Effector memory CD8-positive, alpha-beta T cell (primary cell): ENCODE measurements around the gene STX11.
"Not testable (repeated sequence)": the region's sequence is repeated elsewhere in the genome, so short reads cannot be mapped to it uniquely, and the experiment has no call there.

Experiments
- ATAC-seq: fragments of 150-1000 bp; cut with Tn5 transposase; replicated peaks from 2 replicates; pipeline ENCODE4 v1.10.0; 2021; ENCODE audit warnings: mild to moderate bottlenecking, moderate library complexity
- DNase-seq, 3 experiments: peaks; one replicate each; pipeline ENCODE4 v3.0.0; 2021
- H3K27ac Mint-ChIP-seq, 2 donors: one replicate each; pipeline ENCODE4 v1.8.0; 2022; ENCODE audit warnings: mild to moderate bottlenecking in 2 of 2, mixed read lengths in 2 of 2, moderate library complexity in 2 of 2
- H3K27me3 Mint-ChIP-seq, 2 donors: one replicate each; pipeline ENCODE4 v1.8.0; 2022; ENCODE audit warnings: mixed read lengths in 2 of 2
- H3K36me3 Mint-ChIP-seq: one replicate; pipeline ENCODE4 v1.8.0; 2022; ENCODE audit warnings: mild to moderate bottlenecking, moderate library complexity, mixed read lengths; ENCODE audit not compliant: insufficient read depth
- H3K4me1 Mint-ChIP-seq, 2 donors: one replicate each; pipeline ENCODE4 v1.8.0; 2022; ENCODE audit warnings: low read depth in 2 of 2, mixed read lengths in 2 of 2
- H3K4me3 Mint-ChIP-seq, 2 donors: one replicate each; pipeline ENCODE4 v1.8.0; 2022; ENCODE audit warnings: mild to moderate bottlenecking in 2 of 2, mixed read lengths in 2 of 2, moderate library complexity in 2 of 2
- H3K9me3 Mint-ChIP-seq, 2 donors: one replicate each; pipeline ENCODE4 v1.8.0; 2022; ENCODE audit warnings: mixed read lengths in 2 of 2

STX11 gene

DNA sequence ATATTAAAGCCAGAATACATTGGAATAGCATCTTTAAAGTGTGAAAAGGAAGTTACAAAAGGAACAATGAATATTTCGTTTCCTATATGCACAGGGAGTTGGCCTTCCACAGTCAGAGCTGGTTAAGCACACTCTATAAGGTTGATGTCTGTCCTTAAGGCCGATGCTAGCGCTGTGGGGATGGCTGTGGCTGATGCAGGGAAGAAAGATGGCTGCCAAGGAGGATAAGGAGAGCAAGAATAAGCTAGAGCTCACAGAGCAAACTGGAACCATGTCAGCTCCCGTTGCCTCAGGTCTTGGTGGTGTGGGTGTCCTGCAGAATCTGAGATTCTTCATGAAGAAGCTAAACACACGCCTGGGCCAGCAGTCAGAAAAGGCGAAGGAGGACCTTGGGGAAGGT is 20.8 kb upstream of the STX11 start:
- H3K27ac Mint-ChIP-seq, result no peak overlapping the region
- no peak for ATAC-seq

DNA sequence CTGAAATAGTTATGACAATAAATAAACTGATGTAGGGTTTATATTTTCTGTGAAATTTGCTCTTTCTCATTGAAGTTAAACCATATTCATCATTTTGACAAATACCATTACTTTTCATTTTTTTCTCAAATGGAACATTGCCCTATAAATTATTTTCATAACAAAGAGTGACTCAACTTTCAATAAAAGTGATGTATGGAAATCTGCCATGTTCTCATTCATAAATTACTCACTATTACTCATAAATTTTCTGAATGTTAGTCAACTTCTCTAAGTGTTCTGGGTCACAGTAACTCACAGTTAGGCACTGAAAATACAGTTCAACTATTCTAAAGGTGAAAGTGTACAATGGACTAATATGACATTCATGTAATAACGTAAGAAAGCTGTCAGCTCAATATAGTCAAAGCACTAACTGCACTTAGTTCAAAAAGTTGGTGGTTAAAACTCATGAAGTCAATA is 19.0 kb upstream of the STX11 start:
- no peak for ATAC-seq

More for the DNA sequence above, 20.8 kb upstream of the STX11 start:
- Mint-ChIP-seq H3K27me3 (peaks cover 8 to 14% of the 10 kb centered on the region in 2 donors), H3K36me3 (no peaks in the 10 kb centered on the region), H3K9me3 (no peaks in the 10 kb centered on the region), H3K4me1 (peaks cover 0 to 9% of the 10 kb centered on the region in 2 donors), H3K4me3 (no peak overlapping the region)
- no peak for DNase-seq

GRCh38 chr6:144132167-144132690 is 18.1 kb upstream of the STX11 start:
- not testable (repeated sequence) for H3K4me3 Mint-ChIP-seq, H3K27ac Mint-ChIP-seq, H3K36me3 Mint-ChIP-seq, ATAC-seq, H3K4me1 Mint-ChIP-seq, DNase-seq, H3K9me3 Mint-ChIP-seq
- H3K27me3 Mint-ChIP-seq, result peaks cover 8 to 14% of the 10 kb centered on the region in 2 donors

More for the DNA sequence above, 19.0 kb upstream of the STX11 start:
- no peak for DNase-seq
- Mint-ChIP-seq H3K4me1 (peaks cover 0 to 9% of the 10 kb centered on the region in 2 donors), H3K27me3 (peaks cover 8 to 14% of the 10 kb centered on the region in 2 donors), H3K9me3 (no peaks in the 10 kb centered on the region), H3K4me3 (no peak overlapping the region), H3K36me3 (no peaks in the 10 kb centered on the region), H3K27ac (no peak overlapping the region)

DNA sequence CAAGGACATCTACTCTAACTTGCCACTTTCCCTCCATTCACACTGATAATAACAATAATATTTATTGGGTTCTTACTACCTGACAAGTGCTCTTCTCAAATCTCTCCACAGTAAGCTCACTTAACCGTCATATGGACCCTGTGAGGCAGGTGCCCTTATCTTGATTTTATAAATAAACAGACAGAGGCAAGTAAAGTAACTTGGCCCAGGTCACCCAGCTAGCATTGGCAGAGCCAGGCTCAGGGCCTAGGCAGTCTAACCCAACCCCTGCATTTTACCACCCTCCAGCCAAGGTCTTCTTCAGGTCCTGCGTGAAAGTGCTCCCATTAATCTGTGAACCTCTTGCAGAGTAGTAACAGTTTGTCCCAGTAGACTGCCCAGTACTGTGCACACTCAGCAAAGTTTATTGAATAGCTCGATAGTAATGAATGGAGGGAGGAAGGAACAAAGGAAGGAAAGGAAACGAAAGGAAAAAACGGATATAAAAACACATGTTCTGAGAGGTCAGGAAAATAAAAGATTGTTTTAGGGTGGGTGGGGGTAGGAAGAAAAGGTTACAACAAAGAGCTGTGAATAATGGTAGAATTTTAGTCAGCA is 17.0 kb upstream of the STX11 start:
- ATAC-seq, result no peak
- Mint-ChIP-seq H3K9me3 (no peaks in the 10 kb centered on the region), H3K4me3 (no peak overlapping the region), H3K27me3 (peaks cover 8 to 13% of the 10 kb centered on the region in 2 donors), H3K4me1 (peaks cover 0 to 9% of the 10 kb centered on the region in 2 donors), H3K27ac (no peak overlapping the region), H3K36me3 (no peaks in the 10 kb centered on the region)
- no peak for DNase-seq

GRCh38 chr6:144134176-144134575 is 16.1 kb upstream of the STX11 start:
- Mint-ChIP-seq H3K4me3 (no peak overlapping the region), H3K27ac (no peak overlapping the region), H3K36me3 (no peaks in the 10 kb centered on the region), H3K27me3 (peaks cover 3 to 5% of the 10 kb centered on the region in 2 donors), H3K9me3 (no peaks in the 10 kb centered on the region), H3K4me1 (peaks cover 0 to 9% of the 10 kb centered on the region in 2 donors)
- no peak for DNase-seq
- ATAC-seq, result no peak

DNA sequence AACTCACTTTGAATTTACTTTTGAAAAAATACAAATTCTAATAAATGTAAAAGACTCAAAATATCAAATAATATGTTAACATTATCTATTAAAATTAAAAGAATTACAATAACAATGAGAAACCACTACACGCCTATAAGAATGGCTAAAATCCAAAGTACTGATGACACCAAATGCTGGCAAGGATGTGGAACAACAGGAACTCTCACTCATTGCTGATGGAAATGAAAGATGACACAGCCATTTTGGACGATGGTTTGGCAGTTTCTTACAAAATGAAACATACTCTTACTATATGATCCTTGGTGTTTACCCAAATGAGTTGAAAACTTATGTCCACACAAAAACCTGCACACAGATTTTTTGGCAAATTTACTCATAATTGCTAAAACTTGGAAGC is 15.6 kb upstream of the STX11 start:
- no peak for ATAC-seq
- H3K27me3 Mint-ChIP-seq, result no peaks in the 10 kb centered on the region
- peaks cover 0 to 9% of the 10 kb centered on the region in 2 donors for H3K4me1 Mint-ChIP-seq
- no peaks in the 10 kb centered on the region for H3K9me3 Mint-ChIP-seq
- H3K36me3 Mint-ChIP-seq, result no peaks in the 10 kb centered on the region
- H3K4me3 Mint-ChIP-seq, result no peak overlapping the region
- H3K27ac Mint-ChIP-seq, result no peak overlapping the region
- no peak for DNase-seq

DNA sequence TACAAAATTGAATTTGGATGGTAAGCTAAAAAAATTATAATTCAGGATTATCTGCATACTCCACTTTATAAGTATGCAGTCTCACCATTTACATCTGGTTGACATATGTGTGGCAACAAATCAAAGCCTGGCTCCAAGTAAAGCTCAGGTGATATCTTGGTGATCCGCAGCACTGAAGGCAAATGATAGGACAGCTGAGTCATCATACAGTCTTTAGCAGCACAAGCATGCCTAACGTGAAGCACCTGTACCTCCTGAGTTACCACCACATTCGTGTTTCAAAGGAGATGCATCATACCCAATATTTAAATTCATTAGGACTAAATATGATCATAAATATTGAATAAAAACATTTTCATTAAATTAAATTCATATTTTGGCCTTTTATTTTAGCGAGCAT is 11.8 kb upstream of the STX11 start:
- no peak overlapping the region for H3K27ac Mint-ChIP-seq
- H3K9me3 Mint-ChIP-seq, result no peaks in the 10 kb centered on the region
- H3K27me3 Mint-ChIP-seq, result no peaks in the 10 kb centered on the region
- H3K4me3 Mint-ChIP-seq, result no peak overlapping the region
- no peak for DNase-seq
- peaks cover 0 to 4% of the 10 kb centered on the region in 2 donors for H3K4me1 Mint-ChIP-seq
- H3K36me3 Mint-ChIP-seq, result no peaks in the 10 kb centered on the region
- no peak for ATAC-seq

GRCh38 chr6:144139817-144140216 is 10.5 kb upstream of the STX11 start:
- Mint-ChIP-seq H3K27me3 (no peaks in the 10 kb centered on the region), H3K36me3 (no peaks in the 10 kb centered on the region), H3K4me1 (peaks cover 0 to 4% of the 10 kb centered on the region in 2 donors), H3K4me3 (no peak overlapping the region), H3K9me3 (no peaks in the 10 kb centered on the region), H3K27ac (no peak overlapping the region)
- no peak for ATAC-seq
- DNase-seq, result no peak

DNA sequence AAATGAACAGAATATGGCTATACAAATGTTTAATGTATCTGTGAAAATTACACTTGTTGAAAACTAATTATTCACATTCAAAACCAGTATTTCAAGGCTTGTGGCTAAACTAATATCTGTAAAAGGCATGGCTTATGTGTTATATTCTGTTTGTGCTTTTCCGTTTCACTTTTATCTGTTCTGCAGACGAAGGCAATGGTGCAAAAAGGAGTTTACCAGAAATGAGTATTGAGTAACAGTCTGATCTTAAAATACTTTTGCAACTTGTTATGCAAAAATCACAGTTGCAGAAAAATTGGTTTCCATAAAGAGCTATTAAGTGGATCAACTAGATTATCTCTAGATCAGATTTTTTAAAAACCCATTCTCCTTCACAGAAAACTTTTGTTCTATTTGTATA is 9.4 kb upstream of the STX11 start:
- H3K9me3 Mint-ChIP-seq, result no peaks in the 10 kb centered on the region
- no peaks in the 10 kb centered on the region for H3K36me3 Mint-ChIP-seq
- no peaks in the 10 kb centered on the region for H3K27me3 Mint-ChIP-seq
- H3K27ac Mint-ChIP-seq, result peak overlapping the region in 1 of 2 donors; percentile 27
- peak overlapping the region in 1 of 2 donors; percentile 25 for H3K4me3 Mint-ChIP-seq
- peaks cover 0 to 4% of the 10 kb centered on the region in 2 donors for H3K4me1 Mint-ChIP-seq
- ATAC-seq (no peak), DNase-seq (no peak)

- H3K4me3 Mint-ChIP-seq, result no peak overlapping the region
- no peaks in the 10 kb centered on the region for H3K36me3 Mint-ChIP-seq
- peaks cover 0 to 4% of the 10 kb centered on the region in 2 donors for H3K4me1 Mint-ChIP-seq
- DNase-seq, result no peak
- H3K27ac Mint-ChIP-seq, result no peak overlapping the region
- no peak for ATAC-seq
- no peaks in the 10 kb centered on the region for H3K27me3 Mint-ChIP-seq
- H3K9me3 Mint-ChIP-seq, result no peaks in the 10 kb centered on the region
Observed at GRCh38 chr6:144141470-144141869, 8.8 kb upstream of the STX11 start.

DNA sequence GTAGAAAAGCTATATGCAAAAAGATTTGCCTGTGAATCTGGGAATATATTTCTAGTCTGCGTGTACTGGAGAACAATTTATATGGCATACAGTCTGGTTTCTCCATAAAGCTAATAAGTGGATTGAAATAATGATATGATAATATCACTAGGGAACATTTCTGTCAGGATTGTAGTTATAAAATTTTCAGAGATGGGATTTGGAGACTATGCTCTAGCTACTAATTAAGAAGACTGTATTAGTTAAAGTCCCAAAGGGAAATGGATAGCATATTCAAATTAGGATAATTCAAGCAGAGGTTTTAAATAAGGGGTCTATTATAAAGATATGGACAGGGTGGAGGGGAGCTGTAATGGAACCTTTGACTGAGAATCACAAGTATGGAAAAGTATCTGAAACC is 7.2 kb upstream of the STX11 start:
- H3K4me3 Mint-ChIP-seq, result no peak overlapping the region
- H3K9me3 Mint-ChIP-seq, result no peaks in the 10 kb centered on the region
- H3K27me3 Mint-ChIP-seq, result no peaks in the 10 kb centered on the region
- peaks cover 1 to 4% of the 10 kb centered on the region in 2 donors for H3K4me1 Mint-ChIP-seq
- no peaks in the 10 kb centered on the region for H3K36me3 Mint-ChIP-seq
- DNase-seq, result no peak
- ATAC-seq, result no peak
- no peak overlapping the region for H3K27ac Mint-ChIP-seq

- Mint-ChIP-seq H3K27me3 (no peaks in the 10 kb centered on the region), H3K4me3 (no peak overlapping the region), H3K27ac (no peak overlapping the region), H3K9me3 (no peaks in the 10 kb centered on the region), H3K36me3 (no peaks in the 10 kb centered on the region), H3K4me1 (peaks cover 1 to 4% of the 10 kb centered on the region in 2 donors)
- DNase-seq (no peak), ATAC-seq (no peak)
Observed at GRCh38 chr6:144143878-144144277, 6.4 kb upstream of the STX11 start.

GRCh38 chr6:144144996-144145395 is 5.3 kb upstream of the STX11 start:
- Mint-ChIP-seq H3K4me1 (peaks cover 6 to 9% of the 10 kb centered on the region in 2 donors), H3K9me3 (no peaks in the 10 kb centered on the region), H3K27ac (no peak overlapping the region), H3K36me3 (peaks cover 4% of the 10 kb centered on the region), H3K4me3 (no peak overlapping the region), H3K27me3 (no peaks in the 10 kb centered on the region)
- ATAC-seq (no peak), DNase-seq (no peak)

GRCh38 chr6:144145541-144145940 is 4.8 kb upstream of the STX11 start:
- ATAC-seq, result no peak
- Mint-ChIP-seq H3K9me3 (no peaks in the 10 kb centered on the region), H3K27me3 (no peaks in the 10 kb centered on the region), H3K4me1 (peaks cover 6 to 9% of the 10 kb centered on the region in 2 donors), H3K36me3 (peaks cover 6% of the 10 kb centered on the region), H3K27ac (no peak overlapping the region), H3K4me3 (no peak overlapping the region)
- no peak for DNase-seq
